Suprapubic skin (tissue), 4 donors: ENCODE results near the gene NAA80. TPM values are rescaled to one million over a fixed set of nuclear protein-coding genes. Genes with fewer than 3 reads are reported as not detected.
"Not testable (repeated sequence)": the region's sequence is repeated elsewhere in the genome, so short reads cannot be mapped to it uniquely, and the experiment has no call there.

Experiments used
- DNase-seq, 2 donors: peaks; one replicate each; pipeline ENCODE4 v3.0.0-alpha.2; 2019; ENCODE audit warnings: low spot score in 2 of 2
- H3K27ac ChIP-seq: fragments of 200-600 bp; sonication (generic); one replicate; pipeline ENCODE4 v1.5.1; 2019
- H3K27me3 ChIP-seq: fragments of 200-600 bp; sonication (generic); one replicate; pipeline ENCODE4 v1.5.1; 2019
- H3K36me3 ChIP-seq: fragments of 200-600 bp; sonication (generic); one replicate; pipeline ENCODE4 v1.5.1; 2019
- H3K4me1 ChIP-seq: fragments of 200-600 bp; sonication (generic); one replicate; pipeline ENCODE4 v1.5.1; 2019
- H3K4me3 ChIP-seq: fragments of 200-600 bp; sonication (generic); one replicate; pipeline ENCODE4 v1.5.1; 2019; ENCODE audit warnings: mild to moderate bottlenecking
- H3K9me3 ChIP-seq: fragments of 200-600 bp; sonication (generic); one replicate; pipeline ENCODE4 v1.5.1; 2019
- CTCF ChIP-seq, 2 donors: fragments of 200-600 bp in 1 of 2; fragments of 450-650 bp in 1 of 2; sonication (generic) in 1 of 2; IDR thresholded peaks; one replicate each; pipeline ENCODE4 v1.5.1; 2016 to 2019; ENCODE audit warnings: antibody characterized with exemption in 2 of 2, mild to moderate bottlenecking in 1 of 2, moderate library complexity in 1 of 2
- EP300 ChIP-seq: sonication (generic); formaldehyde crosslinking; IDR thresholded peaks from one replicate; pipeline ENCODE4 v1.6.1; 2017; ENCODE audit warnings: antibody characterized with exemption
- POLR2A ChIP-seq, 2 donors: fragments of 450-650 bp; IDR thresholded peaks; one replicate each; pipeline ENCODE4 v1.6.1; 2017; ENCODE audit warnings: antibody characterized with exemption in 2 of 2, mild to moderate bottlenecking in 2 of 2, moderate library complexity in 2 of 2
- POLR2AphosphoS5 ChIP-seq, 3 donors: sonication (generic); formaldehyde crosslinking; IDR thresholded peaks; one replicate each; pipeline ENCODE4 v1.6.1; 2017; ENCODE audit warnings: antibody characterized with exemption in 3 of 3
- WGBS: methylation state at CpG from one replicate; pipeline ENCODE4 v1.1.5; 2018; 5-methylcytosine and 5-hydroxymethylcytosine counted together
- total RNA-seq, 4 donors: library from RNA; depleted of rRNA; stranded (reverse); fragments of >200 nt; gene quantifications; one replicate each; pipeline ENCODE4 v1.1.0, GENCODE V29; 2016

NAA80 gene
- total RNA-seq, 4 donors from 2014 or later = 19.5 to 23.4 (median 20.3) TPM

- 30% methylated on average over 34 of the region's 65 CpGs for WGBS
- Histone ChIP-seq H3K4me1 (peaks cover 43% of the 10 kb centered on the region), H3K36me3 (no peaks in the 10 kb centered on the region), H3K27me3 (peaks cover 23% of the 10 kb centered on the region), H3K27ac (no peak overlapping the region), H3K9me3 (no peaks in the 10 kb centered on the region), H3K4me3 (no peak overlapping the region)
- no peak for DNase-seq
- no peak for TF ChIP-seq POLR2A (IDR thresholded peaks at IDR 0.05)
These were observed 23.8 kb downstream of the NAA80 start for GRCh38 chr3:50275141-50275995.

DNA sequence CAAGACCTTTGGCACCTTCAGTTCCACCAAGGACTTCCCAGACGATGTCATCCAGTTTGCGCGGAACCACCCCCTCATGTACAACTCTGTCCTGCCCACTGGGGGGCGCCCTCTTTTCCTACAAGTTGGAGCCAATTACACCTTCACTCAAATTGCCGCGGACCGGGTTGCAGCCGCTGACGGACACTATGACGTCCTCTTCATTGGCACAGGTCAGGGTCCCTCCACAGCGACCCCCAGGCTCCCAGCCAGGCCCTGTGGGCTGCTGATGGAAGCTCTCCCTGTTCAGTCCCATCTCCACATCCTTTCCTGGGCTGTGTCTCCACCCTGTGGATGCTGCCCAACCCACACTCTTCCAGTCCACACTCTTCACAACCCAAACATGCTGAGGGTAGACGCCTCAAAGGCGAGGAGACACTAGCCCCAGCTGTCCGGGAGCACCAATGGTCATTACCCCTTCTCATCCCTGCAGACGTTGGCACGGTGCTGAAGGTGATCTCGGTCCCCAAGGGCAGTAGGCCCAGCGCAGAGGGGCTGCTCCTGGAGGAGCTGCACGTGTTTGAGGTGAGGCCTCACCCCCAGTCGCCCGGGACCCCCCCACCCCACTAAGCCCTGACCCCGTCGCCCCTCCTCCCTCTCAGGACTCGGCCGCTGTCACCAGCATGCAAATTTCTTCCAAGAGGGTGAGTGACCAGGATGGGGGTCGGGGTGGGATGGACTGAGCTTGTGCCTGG, 24.7 kb downstream of the NAA80 start:
- peaks cover 51% of the 10 kb centered on the region for H3K4me1 ChIP-seq

GRCh38 chr3:50273689-50274065, 25.5 kb downstream of the NAA80 start:
- Histone ChIP-seq H3K4me3 (peak overlapping the region; percentile 32), H3K4me1 (peaks cover 59% of the 10 kb centered on the region), H3K9me3 (no peaks in the 10 kb centered on the region), H3K27me3 (peaks cover 23% of the 10 kb centered on the region), H3K27ac (no peak overlapping the region), H3K36me3 (no peaks in the 10 kb centered on the region)
- TF ChIP-seq CTCF (IDR thresholded peaks at IDR 0.05) = no peak
- TF ChIP-seq POLR2A (IDR thresholded peaks at IDR 0.05) = no peak
- TF ChIP-seq EP300 = no peak
- no peak for TF ChIP-seq POLR2AphosphoS5 (IDR thresholded peaks at IDR 0.05)
- DNase-seq = no peak
- 67% methylated on average over 11 of the region's 31 CpGs for WGBS

More for the DNA sequence above, 24.7 kb downstream of the NAA80 start:
- Histone ChIP-seq H3K4me3 (no peak overlapping the region), H3K9me3 (no peaks in the 10 kb centered on the region), H3K27me3 (peaks cover 23% of the 10 kb centered on the region), H3K27ac (no peak overlapping the region), H3K36me3 (no peaks in the 10 kb centered on the region)
- DNase-seq = peak; percentile 88 to 90
- 42% methylated on average over 17 of the region's 26 CpGs for WGBS
- TF ChIP-seq POLR2A (IDR thresholded peaks at IDR 0.05) (no peak), CTCF (IDR thresholded peaks at IDR 0.05) (peak; percentile 43 to 78)

DNA sequence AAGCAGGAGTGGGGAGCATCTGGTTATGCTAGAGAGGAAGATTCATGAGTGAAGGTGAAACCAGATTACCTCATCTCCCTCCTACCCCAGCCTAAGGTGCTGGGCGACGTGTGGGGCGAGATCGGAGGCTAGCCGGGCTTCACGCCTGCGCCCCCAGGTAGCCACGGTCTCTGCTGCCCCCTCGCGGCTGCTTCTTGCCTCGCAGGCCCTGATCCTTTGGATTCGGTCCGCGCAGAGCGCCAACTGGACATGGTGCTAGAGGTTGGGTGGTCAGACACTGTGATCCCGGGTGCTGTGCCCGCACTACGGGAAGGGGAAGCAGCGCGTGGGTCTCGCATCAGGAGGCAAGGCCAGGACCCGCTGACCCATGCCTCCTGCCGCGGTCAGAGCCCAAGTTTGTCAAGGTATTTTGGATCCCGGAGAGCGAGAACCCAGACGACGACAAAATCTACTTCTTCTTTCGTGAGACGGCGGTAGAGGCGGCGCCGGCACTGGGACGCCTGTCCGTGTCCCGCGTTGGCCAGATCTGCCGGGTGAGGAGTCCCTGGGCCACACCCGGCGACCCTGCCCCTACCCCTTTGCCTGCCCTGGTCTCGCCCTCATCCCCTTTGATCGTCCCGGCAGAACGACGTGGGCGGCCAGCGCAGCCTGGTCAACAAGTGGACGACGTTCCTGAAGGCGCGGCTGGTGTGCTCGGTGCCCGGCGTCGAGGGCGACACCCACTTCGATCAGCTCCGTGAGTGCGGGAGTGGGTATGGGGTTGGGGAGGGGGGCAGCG, 26.1 kb downstream of the NAA80 start:
- H3K36me3 ChIP-seq = no peaks in the 10 kb centered on the region
- H3K9me3 ChIP-seq = no peaks in the 10 kb centered on the region
- H3K27me3 ChIP-seq = peaks cover 23% of the 10 kb centered on the region
- peak; percentile 91 to 94 for DNase-seq
- peaks cover 65% of the 10 kb centered on the region for H3K4me1 ChIP-seq
- peak overlapping the region; percentile 32 for H3K4me3 ChIP-seq
- WGBS = 4% methylated on average over 9 of the region's 61 CpGs
- H3K27ac ChIP-seq = no peak overlapping the region
- TF ChIP-seq EP300 (no peak), CTCF (IDR thresholded peaks at IDR 0.05) (peak; percentile 97 to 99), POLR2A (IDR thresholded peaks at IDR 0.05) (no peak), POLR2AphosphoS5 (IDR thresholded peaks at IDR 0.05) (peak in 2 of 3 donors; percentile 62 to 66)

GRCh38 chr3:50272538-50272910, 26.7 kb downstream of the NAA80 start:
- whole genome bisulfite sequencing = 60% methylated on average over 10 of the region's 10 CpGs
- not testable (repeated sequence) for DNase-seq, H3K4me3 ChIP-seq, H3K27ac ChIP-seq, H3K36me3 ChIP-seq, H3K9me3 ChIP-seq
- peaks cover 71% of the 10 kb centered on the region for H3K4me1 ChIP-seq
- H3K27me3 ChIP-seq = peaks cover 23% of the 10 kb centered on the region
